ENCODE data around the gene GPR39.

DNA sequence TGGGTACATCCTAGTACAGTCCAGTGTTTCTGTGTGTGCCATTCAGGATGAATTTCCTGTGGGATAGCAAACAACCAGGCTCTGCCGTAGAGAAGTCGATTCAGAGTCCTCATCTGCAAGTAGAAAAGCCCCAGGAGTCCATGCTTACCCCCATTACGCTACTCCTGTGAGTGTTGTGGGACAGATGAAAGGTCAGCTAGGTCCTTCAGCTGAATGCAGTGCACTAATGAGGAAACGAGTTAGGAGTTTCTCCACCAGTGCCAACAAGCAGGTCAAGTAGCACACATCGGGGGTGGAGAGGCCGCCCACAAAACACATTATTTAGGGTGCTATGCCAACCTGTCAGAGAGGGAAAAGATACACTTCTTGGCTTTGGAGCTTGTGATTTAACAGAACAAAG, 2.5 kb upstream of the GPR39 start:
- TF ChIP-seq, protein P1, sequence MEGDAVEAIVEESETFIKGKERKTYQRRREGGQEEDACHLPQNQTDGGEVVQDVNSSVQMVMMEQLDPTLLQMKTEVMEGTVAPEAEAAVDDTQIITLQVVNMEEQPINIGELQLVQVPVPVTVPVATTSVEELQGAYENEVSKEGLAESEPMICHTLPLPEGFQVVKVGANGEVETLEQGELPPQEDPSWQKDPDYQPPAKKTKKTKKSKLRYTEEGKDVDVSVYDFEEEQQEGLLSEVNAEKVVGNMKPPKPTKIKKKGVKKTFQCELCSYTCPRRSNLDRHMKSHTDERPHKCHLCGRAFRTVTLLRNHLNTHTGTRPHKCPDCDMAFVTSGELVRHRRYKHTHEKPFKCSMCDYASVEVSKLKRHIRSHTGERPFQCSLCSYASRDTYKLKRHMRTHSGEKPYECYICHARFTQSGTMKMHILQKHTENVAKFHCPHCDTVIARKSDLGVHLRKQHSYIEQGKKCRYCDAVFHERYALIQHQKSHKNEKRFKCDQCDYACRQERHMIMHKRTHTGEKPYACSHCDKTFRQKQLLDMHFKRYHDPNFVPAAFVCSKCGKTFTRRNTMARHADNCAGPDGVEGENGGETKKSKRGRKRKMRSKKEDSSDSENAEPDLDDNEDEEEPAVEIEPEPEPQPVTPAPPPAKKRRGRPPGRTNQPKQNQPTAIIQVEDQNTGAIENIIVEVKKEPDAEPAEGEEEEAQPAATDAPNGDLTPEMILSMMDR (IDR thresholded peaks at IDR 0.05) = no peak
- no peak for TF ChIP-seq POLR2A (IDR thresholded peaks at IDR 0.05)

All from uterus (tissue), 2 donors.